Endothelial cell of umbilical vein (primary cell): ENCODE data around the gene GATM. TPM values are rescaled to one million over a fixed set of nuclear protein-coding genes. Genes with fewer than 3 reads are reported as not detected.

Source experiments
- BruUV-seq: library from RNA; stranded (reverse); fragments of 400-500 nt; replicated peaks from 2 replicates; lab custom pipeline; 2021; lab: Mats Ljungman, UMichigan
- CTCF ChIA-PET: fragments of 300-600, 350-600 bp; sonication (Branson Sonifier 250); formaldehyde crosslinking; loops from one replicate; lab custom pipeline; 2021; ENCODE audit warnings: antibody characterized with exemption, inconsistent platforms; lab: Charles Lee
- POLR2A ChIA-PET: fragments of 300-600, 350-600 bp; sonication (Branson Sonifier 250); formaldehyde crosslinking; loops from one replicate; lab custom pipeline; 2021; ENCODE audit warnings: antibody characterized with exemption, inconsistent platforms; lab: Charles Lee
- DNase-seq: peaks from one replicate; pipeline ENCODE4 v3.0.0-alpha.2; 2011; ENCODE audit warnings: low read depth, low spot score
- FAIRE-seq: peaks from 2 replicates; lab custom pipeline; 2011; peaks lifted over from hg19 to GRCh38; lab: Jason Lieb, UNC
- H2AFZ ChIP-seq: 2 replicates; pipeline ENCODE4 v1.6.0; 2012; ENCODE audit warnings: low read depth, low read length, control low read depth, inconsistent platforms
- H3K27ac ChIP-seq: 2 replicates; pipeline ENCODE4 v1.5.1; 2011; ENCODE audit warnings: low read depth, mild to moderate bottlenecking, control low read depth, low read length, moderate library complexity; ENCODE audit not compliant: insufficient read depth
- H3K27me3 ChIP-seq, 2 experiments: 2 replicates each; pipeline versions ENCODE4 v1.6.0 to v1.6.1; 2011; ENCODE audit warnings: low read length in 2 of 2, mixed read lengths in 1 of 2; ENCODE audit not compliant: control insufficient read depth in 2 of 2, insufficient read depth in 2 of 2
- H3K36me3 ChIP-seq, 2 experiments: 2 replicates in 1 of 2; 3 replicates in 1 of 2; pipeline ENCODE4 v1.5.1; 2011; ENCODE audit warnings: low read length in 2 of 2, mild to moderate bottlenecking in 1 of 2, moderate library complexity in 1 of 2; ENCODE audit not compliant: control insufficient read depth in 2 of 2, insufficient read depth in 2 of 2; ENCODE audit errors: extremely low read depth in 1 of 2
- H3K4me1 ChIP-seq: 3 replicates; pipeline ENCODE4 v1.5.1; 2011; ENCODE audit warnings: mild to moderate bottlenecking, low read length; ENCODE audit not compliant: control insufficient read depth, insufficient read depth; ENCODE audit errors: extremely low read depth
- H3K4me2 ChIP-seq: 2 replicates; pipeline ENCODE4 v1.6.1; 2011; ENCODE audit warnings: low read length, control low read depth, mixed read lengths; ENCODE audit not compliant: insufficient read depth
- H3K4me3 ChIP-seq, 3 experiments: fragments of 200-600 bp in 1 of 3; sonication (generic), shearing (Covaris generic) in 1 of 3; replicated peaks in 1 of 3; 2 replicates each; pipeline ENCODE4 v1.5.1; 2011 to 2016; ENCODE audit warnings: control low read depth in 3 of 3, low read length in 3 of 3, mild to moderate bottlenecking in 2 of 3, inconsistent platforms in 1 of 3, low read depth in 1 of 3, moderate library complexity in 1 of 3; ENCODE audit not compliant: insufficient read depth in 1 of 3
- H3K79me2 ChIP-seq: 2 replicates; pipeline ENCODE4 v1.6.0; 2012; ENCODE audit warnings: low read length, inconsistent platforms; ENCODE audit not compliant: control insufficient read depth, insufficient read depth
- H3K9ac ChIP-seq: replicated peaks from 2 replicates; pipeline ENCODE3; 2011; ENCODE audit warnings: low read length, control low read depth; ENCODE audit not compliant: insufficient read depth; ENCODE audit errors: extremely low read depth
- H3K9me1 ChIP-seq: replicated peaks from 3 replicates; pipeline ENCODE4 v1.6.0; 2011; ENCODE audit warnings: mild to moderate bottlenecking, low read length; ENCODE audit not compliant: control insufficient read depth, insufficient read depth; ENCODE audit errors: extremely low read depth
- H3K9me3 ChIP-seq: replicated peaks from 2 replicates; pipeline ENCODE4 v1.5.1; 2012; ENCODE audit warnings: low read length, inconsistent platforms; ENCODE audit not compliant: control insufficient read depth, insufficient read depth
- H4K20me1 ChIP-seq: replicated peaks from 2 replicates; pipeline ENCODE3; 2011; ENCODE audit warnings: mild to moderate bottlenecking, low read length; ENCODE audit not compliant: control insufficient read depth, insufficient read depth; ENCODE audit errors: extremely low read depth
- FOS ChIP-seq: IDR thresholded peaks from 2 replicates; pipeline ENCODE4 v1.6.1; 2011; ENCODE audit warnings: mild to moderate bottlenecking, low read length, moderate library complexity, borderline replicate concordance; ENCODE audit not compliant: insufficient read depth
- GATA2 ChIP-seq: IDR thresholded peaks from 2 replicates; pipeline ENCODE4 v1.7.0; 2011; ENCODE audit warnings: low read depth, mild to moderate bottlenecking, moderate library complexity, mixed read lengths, low read length; ENCODE audit not compliant: insufficient read length, insufficient read depth
- JUN ChIP-seq: IDR thresholded peaks from 2 replicates; pipeline ENCODE4 v1.6.1; 2011; ENCODE audit warnings: borderline replicate concordance, low read depth; ENCODE audit not compliant: insufficient read length, insufficient read depth
- MYC ChIP-seq: IDR thresholded peaks from one replicate; pipeline ENCODE4 v1.6.1; 2011; ENCODE audit warnings: mild to moderate bottlenecking, low read depth, low read length
- POLR2A ChIP-seq: IDR thresholded peaks from 2 replicates; pipeline ENCODE4 v1.6.1; 2012; ENCODE audit warnings: low read depth, mild to moderate bottlenecking, control low read depth, low read length
- POLR2AphosphoS5 ChIP-seq: IDR thresholded peaks from 2 replicates; pipeline ENCODE4 v1.6.1; 2012; ENCODE audit warnings: low read depth, mild to moderate bottlenecking, control low read depth, low read length, moderate library complexity; ENCODE audit not compliant: insufficient read depth
- dilution Hi-C: fragments of 300-500 bp; cut with MboI; formaldehyde crosslinking; loops from one replicate; pipeline ENCODE4 v1.15.0; 2019; ENCODE audit warnings: low sequenced_read_pairs; ENCODE audit not compliant: extremely low pct_ligation_motif_present
- intact Hi-C: fragments of 100-400 bp; cut with micrococcal nuclease; formaldehyde crosslinking; loops from one replicate; pipeline ENCODE4 v1.10.0; 2022
- polyA plus RNA-seq, 4 experiments: library from polyadenylated mRNA; depleted of rRNA in 3 of 4; stranded (reverse) in 3 of 4; unstranded in 1 of 4; fragments of >200 nt; gene quantifications; 2 replicates each; pipeline versions ENCODE4 v1.2.1 to v1.2.3, GENCODE V29; 2011 to 2012; ENCODE audit warnings: missing spikeins in 1 of 4
- total RNA-seq: library from RNA; stranded (reverse); gene quantifications from 2 replicates; pipeline ENCODE4 v1.2.3, GENCODE V29; 2021
- TF ChIP-seq, protein P1 (sequence below), 2 donors: IDR thresholded peaks; 1 replicate in 1 of 2; 2 replicates in 1 of 2; pipeline ENCODE4 v1.5.1; 2011; ENCODE audit warnings: low read length in 2 of 2, mild to moderate bottlenecking in 2 of 2, moderate library complexity in 2 of 2, control low read depth in 1 of 2, inconsistent platforms in 1 of 2, low read depth in 1 of 2; ENCODE audit not compliant: insufficient read depth in 1 of 2; ENCODE audit errors: extremely low read depth in 1 of 2
- TF ChIP-seq, protein P2 (sequence below): IDR thresholded peaks from 2 replicates; pipeline ENCODE4 v1.6.1; 2011; ENCODE audit not compliant: insufficient read depth, insufficient read length

Gene GATM
- total and polyA plus RNA-seq, 2 donors (not counting 3 experiments of a cell fraction or from before 2014, with no cell fraction given): 0.21 to 0.60 TPM

DNA sequence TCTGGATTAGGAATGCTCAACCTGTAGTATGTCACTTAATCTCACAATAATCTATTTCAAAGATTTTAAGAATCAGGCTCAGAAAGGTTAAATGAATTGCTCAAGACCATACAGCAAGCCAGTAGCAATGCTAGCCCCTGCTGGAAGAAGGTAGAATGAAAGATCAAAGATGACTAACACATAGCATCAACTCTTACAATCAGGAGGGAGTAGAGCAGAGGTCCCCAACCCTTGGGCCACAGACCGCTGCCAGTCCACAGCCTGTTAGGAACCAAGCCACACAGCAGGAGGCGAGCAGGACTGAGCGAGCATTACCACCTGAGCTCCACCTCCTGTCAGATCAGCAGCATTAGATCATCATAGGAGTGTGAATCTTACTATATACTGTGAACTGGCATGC, 15.5 kb upstream of the GATM start:
- DNase-seq (no peak), FAIRE-seq (no peak)
- BruUV-seq: no TSS peak
- dilution Hi-C loops (no loop called here), intact Hi-C loops (no loop called here)
- H3K27me3 ChIP-seq: peaks cover 16 to 20% of the 10 kb centered on the region in 2 experiments
- H3K9ac ChIP-seq: no peak overlapping the region
- H3K4me3 ChIP-seq: no peak overlapping the region
- no peaks in the 10 kb centered on the region for H3K79me2 ChIP-seq
- no peak overlapping the region for H2AFZ ChIP-seq
- H4K20me1 ChIP-seq: no peaks in the 10 kb centered on the region
- H3K4me2 ChIP-seq: no peak overlapping the region
- ChIA-PET CTCF (interaction anchor here (1.4 to 1.6 kb wide), 3 partner anchors 8 to 231 kb away, joined by 4 to 6 read pairs (median 5); a partner anchor contains a TSS), POLR2A (no interaction called here)
- H3K9me1 ChIP-seq: no peaks in the 10 kb centered on the region
- no peak overlapping the region for H3K27ac ChIP-seq
- no peaks in the 10 kb centered on the region for H3K36me3 ChIP-seq
- no peaks in the 10 kb centered on the region for H3K9me3 ChIP-seq
- TF ChIP-seq MYC: no peak
- no peak for TF ChIP-seq POLR2A
- TF ChIP-seq, protein P1, sequence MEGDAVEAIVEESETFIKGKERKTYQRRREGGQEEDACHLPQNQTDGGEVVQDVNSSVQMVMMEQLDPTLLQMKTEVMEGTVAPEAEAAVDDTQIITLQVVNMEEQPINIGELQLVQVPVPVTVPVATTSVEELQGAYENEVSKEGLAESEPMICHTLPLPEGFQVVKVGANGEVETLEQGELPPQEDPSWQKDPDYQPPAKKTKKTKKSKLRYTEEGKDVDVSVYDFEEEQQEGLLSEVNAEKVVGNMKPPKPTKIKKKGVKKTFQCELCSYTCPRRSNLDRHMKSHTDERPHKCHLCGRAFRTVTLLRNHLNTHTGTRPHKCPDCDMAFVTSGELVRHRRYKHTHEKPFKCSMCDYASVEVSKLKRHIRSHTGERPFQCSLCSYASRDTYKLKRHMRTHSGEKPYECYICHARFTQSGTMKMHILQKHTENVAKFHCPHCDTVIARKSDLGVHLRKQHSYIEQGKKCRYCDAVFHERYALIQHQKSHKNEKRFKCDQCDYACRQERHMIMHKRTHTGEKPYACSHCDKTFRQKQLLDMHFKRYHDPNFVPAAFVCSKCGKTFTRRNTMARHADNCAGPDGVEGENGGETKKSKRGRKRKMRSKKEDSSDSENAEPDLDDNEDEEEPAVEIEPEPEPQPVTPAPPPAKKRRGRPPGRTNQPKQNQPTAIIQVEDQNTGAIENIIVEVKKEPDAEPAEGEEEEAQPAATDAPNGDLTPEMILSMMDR (IDR thresholded peaks at IDR 0.05; ENCODE audit: extremely low read depth in 1 of 2, insufficient read depth in 1 of 2, low read depth in 1 of 2, low read length in 2 of 2): no peak
- TF ChIP-seq JUN: no peak
- H3K4me1 ChIP-seq: no peaks in the 10 kb centered on the region

DNA sequence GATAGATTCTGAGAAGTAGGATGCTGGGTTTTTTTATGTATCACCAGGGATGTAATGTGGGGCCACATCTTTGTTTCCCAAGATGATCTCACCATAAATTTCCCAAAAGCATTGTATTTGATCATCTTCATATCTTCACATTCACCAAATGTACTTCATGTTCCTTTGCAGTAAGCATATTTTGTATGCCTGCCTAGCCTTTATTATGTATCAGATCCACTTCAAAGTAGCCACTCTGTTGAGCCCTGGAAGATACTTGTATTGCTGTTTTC, 14.2 kb upstream of the GATM start:
- Histone ChIP-seq H3K27ac (no peak overlapping the region), H4K20me1 (no peaks in the 10 kb centered on the region), H3K79me2 (no peaks in the 10 kb centered on the region), H3K36me3 (no peaks in the 10 kb centered on the region), H3K4me3 (no peak overlapping the region), H3K9me3 (no peaks in the 10 kb centered on the region), H3K4me1 (no peaks in the 10 kb centered on the region), H2AFZ (no peak overlapping the region), H3K9ac (no peak overlapping the region), H3K9me1 (no peaks in the 10 kb centered on the region), H3K4me2 (no peak overlapping the region), H3K27me3 (peaks cover 19 to 32% of the 10 kb centered on the region in 2 experiments)
- TF ChIP-seq GATA2 (no peak), POLR2AphosphoS5 (no peak), FOS (no peak), MYC (no peak)
- TF ChIP-seq, protein P2, sequence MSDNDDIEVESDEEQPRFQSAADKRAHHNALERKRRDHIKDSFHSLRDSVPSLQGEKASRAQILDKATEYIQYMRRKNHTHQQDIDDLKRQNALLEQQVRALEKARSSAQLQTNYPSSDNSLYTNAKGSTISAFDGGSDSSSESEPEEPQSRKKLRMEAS: no peak
- TF ChIP-seq, protein P1 (IDR thresholded peaks at IDR 0.05; ENCODE audit: extremely low read depth in 1 of 2, insufficient read depth in 1 of 2, low read depth in 1 of 2, low read length in 2 of 2): no peak
- dilution Hi-C loops (no loop called here), intact Hi-C loops (no loop called here)
- CTCF ChIA-PET: interaction anchor here (1.4 to 1.6 kb wide), 3 partner anchors 10 to 230 kb away, joined by 4 to 6 read pairs (median 5); a partner anchor contains a TSS
- FAIRE-seq (no peak), DNase-seq (no peak)
- POLR2A ChIA-PET: no interaction called here
- no TSS peak for BruUV-seq
